CD4-positive, alpha-beta T cell treated with Interleukin-2 at 100 ng/mL for 4 hours (primary cell): Measurements from ENCODE around the gene NLGN3.

ENCODE experiments used
- DNase-seq: peaks from one replicate; pipeline ENCODE4 v3.0.0-alpha.2; 2020; ENCODE audit warnings: low spot score

Gene NLGN3

DNA sequence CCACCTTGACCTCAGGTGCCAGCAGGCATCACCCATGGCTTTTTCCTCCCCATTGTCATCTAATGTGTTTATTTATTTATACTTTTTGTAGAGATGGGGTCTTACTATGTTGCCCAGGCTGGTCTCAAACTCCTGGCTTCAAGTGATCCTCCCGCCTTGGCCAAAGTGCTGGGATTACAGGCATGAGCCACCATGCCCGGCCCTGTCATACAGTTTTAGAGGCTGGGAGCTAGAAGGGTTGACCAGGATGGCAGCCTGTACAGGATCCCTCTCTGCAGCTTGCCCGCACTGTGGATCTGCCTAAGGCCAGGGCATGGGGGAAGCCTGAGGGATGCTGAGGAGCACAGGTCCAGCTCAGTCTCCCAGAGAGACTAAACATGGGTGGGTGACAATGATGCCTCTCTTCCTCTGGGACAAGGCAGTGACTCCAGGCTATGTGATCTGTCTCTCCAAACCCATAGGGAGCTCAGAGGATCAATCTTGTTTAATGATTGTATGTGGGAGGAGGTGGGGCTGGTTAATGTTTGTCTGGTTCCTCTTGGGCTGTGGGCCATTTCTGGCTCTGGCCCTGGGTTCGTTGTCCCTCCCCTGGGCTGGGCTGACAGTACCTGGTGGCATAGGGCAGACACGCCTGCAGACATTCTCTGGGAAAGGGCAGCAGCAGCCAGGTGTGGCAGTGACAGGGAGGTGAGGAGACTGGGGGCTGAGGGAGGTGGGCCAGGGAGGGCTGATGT lies 70.1 kb downstream of the NLGN3 start:
- no peak for DNase-seq

- no peak for DNase-seq
Measured at GRCh38 chrX:71215338-71215912, 70.8 kb downstream of the NLGN3 start.

- DNase-seq: no peak
Measured at GRCh38 chrX:71216485-71216884, 71.8 kb downstream of the NLGN3 start.

DNA sequence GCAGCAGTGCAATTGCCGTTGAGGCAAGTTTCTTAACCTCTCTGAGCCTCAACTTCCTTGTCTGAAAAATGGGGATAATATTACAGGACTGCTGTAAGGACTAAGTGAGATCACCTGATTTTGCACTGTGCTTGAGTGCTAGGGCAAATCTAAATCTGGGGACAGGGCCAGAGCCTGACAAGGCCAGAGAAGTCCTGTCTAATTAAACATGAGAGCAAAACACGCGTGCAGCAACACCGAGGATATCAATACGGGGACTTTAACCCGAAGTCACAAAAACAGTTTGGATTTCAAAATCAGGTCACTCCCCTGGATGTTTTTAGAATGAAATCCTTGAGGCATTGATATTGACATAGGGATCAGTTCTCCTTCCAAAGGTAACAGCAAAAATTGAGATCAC lies 72.7 kb downstream of the NLGN3 start:
- no peak for DNase-seq
